ENCODE results near the gene KRT33A.
"Not testable (repeated sequence)": the region's sequence is repeated elsewhere in the genome, so short reads cannot be mapped to it uniquely, and the experiment has no call there.

Gene KRT33A

DNA sequence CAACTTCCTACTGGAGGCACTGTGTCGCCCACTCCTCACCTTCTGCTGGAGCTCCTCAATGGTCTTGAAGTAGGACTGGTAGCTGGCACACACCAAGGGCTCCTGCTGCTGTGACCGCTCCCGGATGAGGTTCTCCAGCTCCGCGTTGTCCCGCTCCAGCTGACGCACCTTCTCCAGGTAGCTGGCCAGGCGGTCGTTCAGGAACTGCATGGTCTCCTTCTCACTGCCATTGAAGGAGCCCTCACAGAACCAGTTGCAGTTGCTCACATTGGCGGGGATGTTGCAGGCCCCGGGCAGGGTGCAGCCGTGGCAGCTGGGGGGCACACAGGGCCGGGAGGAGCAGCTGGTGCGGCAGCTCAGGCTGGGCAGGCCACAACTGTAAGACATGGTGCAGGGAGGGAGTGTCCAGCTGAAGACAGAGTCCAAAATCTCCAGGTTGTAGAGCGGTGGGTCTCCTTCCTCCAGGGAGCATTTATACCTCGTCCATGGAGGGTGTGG, at the start of gene KRT33A:
Gene KRT33A, minus strand, starts transcription at position 448 of the 498 bp plus-strand sequence. Its CDS starts 61 bp downstream, at position 387.
- DNase-seq: not testable (repeated sequence)

DNA sequence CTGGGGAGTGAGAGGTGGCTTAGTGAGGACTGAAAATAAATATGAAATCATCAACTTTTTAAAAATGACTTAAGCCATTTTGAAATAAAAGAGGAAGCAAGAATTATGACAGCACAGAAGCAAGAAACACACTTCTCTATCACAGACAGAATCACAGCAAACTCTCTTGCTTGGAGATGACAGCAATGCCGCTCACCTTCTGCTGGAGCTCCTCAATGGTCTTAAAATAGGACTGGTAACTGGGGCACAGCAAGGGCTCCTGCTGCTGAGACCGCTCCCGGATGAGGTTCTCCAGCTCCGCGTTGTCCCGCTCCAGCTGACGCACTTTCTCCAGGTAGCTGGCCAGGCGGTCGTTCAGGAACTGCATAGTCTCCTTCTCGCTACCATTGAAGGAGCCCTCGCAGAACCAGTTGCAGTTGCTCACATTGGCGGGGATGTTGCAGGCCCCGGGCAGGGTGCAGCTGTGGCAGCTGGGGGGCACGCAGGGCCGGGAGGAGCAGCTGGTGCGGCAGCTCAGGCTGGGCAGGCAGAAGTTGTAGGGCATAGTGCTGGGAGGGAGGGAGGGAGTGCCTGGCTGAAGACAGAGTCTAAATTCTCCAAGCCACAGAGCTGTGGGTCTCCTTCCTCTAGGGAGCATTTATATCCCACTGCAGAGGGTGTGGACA, 46.5 kb upstream of the KRT33A start, which contains the start of gene KRT31:
Gene KRT31, minus strand, starts transcription at position 613 of the 665 bp plus-strand sequence. Its CDS starts 69 bp downstream, at position 544.
- no peak for DNase-seq

DNA sequence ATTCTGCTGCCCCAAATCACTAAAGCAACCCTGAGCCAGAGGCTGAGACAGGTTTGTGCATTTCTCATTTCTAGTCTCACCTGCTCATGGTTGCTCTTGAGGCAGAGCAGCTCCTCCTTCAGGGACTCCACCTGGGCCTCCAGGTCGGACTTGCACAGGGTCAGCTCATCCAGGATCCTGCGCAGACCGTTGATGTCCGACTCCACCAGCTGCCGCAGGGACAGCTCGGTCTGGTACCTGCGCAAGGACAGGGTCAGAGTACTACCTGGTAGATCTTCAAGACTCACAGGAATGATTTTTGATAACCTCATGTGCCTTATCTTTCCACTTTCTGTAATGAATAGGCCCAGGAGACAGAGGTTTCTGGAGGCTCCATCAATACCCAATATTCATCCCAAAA, 45.7 kb upstream of the KRT33A start:
- DNase-seq: no peak

DNA sequence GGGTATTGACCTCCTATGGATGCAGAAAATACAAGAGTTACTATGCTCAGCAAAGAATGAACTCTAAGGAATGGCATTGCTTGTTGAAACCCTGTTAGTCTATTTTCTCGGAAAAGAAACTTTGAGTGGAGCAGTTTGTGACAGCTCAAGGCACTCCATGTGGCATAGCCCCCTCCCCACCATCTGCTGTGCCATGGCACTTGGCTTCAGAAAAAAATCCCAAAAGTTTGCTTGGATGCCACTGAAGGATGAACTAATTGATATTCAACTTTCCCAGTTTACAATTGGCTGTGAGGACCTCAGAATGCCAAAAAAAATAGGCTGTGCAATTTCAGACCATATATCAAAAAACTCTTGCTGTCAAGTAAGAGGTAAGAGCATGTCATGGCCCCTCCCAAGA, 45.0 kb upstream of the KRT33A start:
- no peak for DNase-seq

GRCh38 chr17:41395044-41395443, 44.4 kb upstream of the KRT33A start:
- not testable (repeated sequence) for DNase-seq

DNA sequence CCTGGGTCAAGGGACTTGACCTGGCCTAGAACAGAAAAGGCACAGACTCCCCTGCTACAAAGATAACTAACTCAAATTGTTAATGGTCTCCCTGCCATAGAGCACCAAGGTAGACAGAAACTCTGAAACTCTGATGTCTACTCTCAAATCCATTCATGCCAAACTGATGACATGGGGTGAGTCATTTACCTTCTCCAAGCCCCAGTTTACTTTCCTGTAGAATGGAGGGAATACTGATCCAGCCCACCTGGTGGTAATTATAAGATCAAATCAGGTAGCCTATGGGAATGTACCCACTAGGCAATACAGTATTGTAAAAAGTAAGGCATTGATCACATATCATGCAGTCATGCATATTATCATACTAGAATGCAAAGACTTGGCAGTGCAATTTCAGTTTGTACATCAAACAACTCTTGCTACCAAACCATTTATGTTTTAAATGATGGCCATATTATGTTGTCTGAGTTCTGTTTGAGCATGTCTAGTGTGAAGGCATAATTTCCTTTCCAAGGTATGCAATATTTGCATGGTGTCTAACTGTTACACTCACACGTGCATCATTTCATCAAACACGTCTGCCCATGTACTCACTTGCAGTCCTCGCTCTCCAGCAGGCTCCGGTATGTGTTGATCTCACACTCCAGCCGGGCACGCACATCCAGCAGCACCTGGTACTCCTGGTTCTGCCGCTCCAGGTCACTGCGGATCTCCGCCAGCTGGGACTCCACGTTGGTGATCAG, 43.8 kb upstream of the KRT33A start:
- no peak for DNase-seq

GRCh38 chr17:41393826-41394225, 43.2 kb upstream of the KRT33A start:
- DNase-seq: no peak

DNA sequence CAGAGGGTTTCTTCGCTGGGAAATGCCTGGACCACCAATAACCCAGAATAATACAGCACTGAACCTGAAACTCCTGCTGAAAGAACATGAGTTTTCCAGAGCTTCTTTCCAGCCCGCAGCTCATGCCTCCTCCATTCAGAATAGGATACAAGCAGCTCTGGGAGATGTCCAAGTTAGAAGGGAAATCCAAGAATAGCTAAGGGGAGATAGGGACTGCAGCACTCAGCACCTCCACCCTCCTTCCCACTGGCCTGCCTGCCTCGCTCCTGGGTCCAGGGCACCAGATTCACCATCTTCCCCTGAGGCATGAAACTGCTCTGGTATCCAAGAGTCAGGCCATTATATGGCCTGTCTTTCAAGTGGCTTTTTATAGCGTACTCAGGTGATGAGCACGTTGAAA, 42.7 kb upstream of the KRT33A start:
- no peak for DNase-seq

DNA sequence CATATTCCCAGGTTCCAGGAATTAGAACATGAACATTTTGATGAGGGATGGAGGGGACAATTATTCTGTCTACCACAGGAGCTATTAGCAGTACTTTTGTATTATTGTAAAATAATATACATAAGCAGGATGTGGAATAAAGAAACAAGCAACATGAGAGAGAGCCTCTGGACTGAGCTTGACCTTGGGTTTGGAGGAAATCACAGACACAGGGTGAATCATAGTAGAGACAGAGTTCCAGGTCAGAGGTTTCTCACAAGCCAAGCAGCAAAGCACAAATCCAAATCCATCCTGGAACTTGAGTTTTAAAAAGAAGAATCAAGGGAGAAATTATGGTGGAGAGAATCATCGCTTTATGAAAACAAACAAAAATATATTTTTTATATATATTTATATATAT, 41.6 kb upstream of the KRT33A start:
- no peak for DNase-seq

DNA sequence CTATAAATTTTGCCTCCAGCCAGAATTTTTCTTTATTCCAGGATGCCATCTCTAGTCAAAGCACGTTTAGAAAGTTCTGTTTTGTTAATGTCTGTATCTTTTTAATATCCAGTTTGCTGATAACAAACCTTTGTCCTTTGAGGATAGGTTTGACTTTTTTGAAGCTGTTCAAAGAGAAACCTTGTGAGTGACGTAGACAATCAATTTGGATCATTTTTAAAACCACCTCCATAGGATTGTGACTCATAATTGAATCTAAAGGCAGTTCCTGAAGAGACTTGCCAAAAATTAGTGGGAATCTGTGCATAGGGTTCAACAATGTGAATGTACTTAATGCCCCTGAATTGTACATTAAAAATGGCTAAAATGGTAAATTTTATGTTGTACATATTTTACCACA, 40.9 kb upstream of the KRT33A start:
- no peak for DNase-seq

DNA sequence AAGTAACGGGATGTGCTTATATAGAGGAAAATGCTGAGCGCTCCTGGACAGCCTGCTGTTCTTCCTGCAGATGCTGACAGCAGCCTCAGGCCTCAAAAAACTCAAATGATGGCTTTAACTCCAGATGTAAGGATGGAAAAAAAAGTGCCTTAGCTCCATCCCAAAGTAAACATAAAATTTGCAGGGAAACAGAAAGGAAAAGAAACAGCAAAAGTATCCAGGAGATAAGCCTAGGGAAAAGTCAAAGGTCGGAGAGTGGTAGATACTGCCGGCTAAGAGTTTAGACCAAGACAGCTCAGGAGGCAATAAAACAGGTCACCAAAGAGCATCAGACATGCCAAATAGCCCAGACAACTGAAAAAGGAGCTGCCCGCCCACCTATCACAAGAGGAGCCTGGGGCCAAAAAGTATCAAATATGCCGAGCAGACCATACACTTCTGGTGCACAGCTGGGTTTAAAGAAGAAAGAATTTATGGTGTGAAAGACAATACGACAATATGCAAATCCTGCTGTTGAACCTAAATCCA, 39.8 kb upstream of the KRT33A start:
- no peak for DNase-seq

DNA sequence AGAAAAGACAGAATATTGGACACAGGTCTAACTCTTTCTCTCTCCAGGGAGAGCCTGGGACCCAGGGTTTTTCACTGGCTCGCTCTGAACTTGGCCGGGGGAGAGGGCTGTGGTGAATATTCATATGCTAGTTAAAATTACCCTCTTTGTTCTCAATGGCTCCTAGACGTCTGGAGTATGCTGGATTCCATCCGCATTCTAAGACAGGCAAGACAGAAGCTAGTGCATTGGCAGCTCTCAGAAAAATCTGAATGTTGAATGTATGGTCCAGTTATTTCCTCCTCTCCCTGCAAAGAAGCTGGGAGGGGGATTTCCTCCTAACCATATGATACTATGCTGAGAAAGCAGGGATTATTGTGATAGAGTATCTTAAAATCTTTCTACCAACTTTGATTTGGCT, 37.0 kb upstream of the KRT33A start:
- no peak for DNase-seq

GRCh38 chr17:41386227-41386626, 35.6 kb upstream of the KRT33A start:
- DNase-seq: no peak

GRCh38 chr17:41383690-41384089, 33.1 kb upstream of the KRT33A start:
- no peak for DNase-seq

GRCh38 chr17:41382394-41382793, 31.8 kb upstream of the KRT33A start:
- DNase-seq: no peak

- DNase-seq: not testable (repeated sequence)
Observed at GRCh38 chr17:41381943-41382342, 31.3 kb upstream of the KRT33A start, which contains the start of gene KRT34. Gene KRT34 (minus strand): TSS chr17:41382306. CDS start chr17:41382246, 60 bp downstream.

- DNase-seq: not testable (repeated sequence)
Observed at GRCh38 chr17:41380091-41380490, 29.5 kb upstream of the KRT33A start.

DNA sequence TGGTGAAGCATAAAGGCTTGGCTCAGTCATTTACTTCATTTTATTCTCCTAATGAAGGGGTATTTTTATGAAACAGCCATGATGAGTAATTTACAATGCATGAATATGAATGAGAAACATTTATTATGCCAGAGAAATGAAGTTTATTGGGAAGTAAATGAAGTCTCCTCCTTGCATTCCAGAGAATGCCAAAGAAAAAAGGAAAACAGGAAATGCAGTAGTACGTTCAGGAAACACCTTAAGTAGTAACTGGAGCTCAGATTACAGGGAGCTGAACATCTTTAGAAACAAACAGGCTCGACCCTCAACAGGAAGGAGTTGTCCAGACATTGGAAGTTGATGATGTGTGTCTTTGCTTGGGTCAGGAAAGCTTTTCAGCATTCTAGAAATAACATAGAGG, 26.9 kb upstream of the KRT33A start:
- no peak for DNase-seq

GRCh38 chr17:41369713-41370112, 19.1 kb upstream of the KRT33A start, which contains the start of gene KRT33B:
Gene KRT33B (minus strand): TSS chr17:41369813. CDS start chr17:41369750, 63 bp downstream.
- DNase-seq: no peak

DNA sequence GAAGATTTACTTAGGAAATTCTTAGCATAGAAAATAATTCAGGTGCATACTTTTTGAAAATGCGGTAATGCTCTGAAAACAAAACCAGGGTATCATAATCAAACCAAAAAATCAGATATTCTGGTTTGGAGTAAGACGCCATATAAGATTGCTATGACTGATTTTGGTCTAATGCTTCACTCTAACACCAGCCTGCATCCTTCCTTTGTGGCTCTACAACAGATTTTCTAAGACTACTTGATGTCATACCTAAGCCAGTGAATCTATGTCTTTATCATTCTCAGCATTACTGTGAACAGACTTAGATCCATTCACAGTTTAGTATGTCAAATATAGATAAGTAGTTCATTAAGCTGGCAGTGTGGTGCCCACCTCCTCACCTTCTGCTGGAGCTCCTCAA, 18.4 kb upstream of the KRT33A start:
- no peak for DNase-seq

DNA sequence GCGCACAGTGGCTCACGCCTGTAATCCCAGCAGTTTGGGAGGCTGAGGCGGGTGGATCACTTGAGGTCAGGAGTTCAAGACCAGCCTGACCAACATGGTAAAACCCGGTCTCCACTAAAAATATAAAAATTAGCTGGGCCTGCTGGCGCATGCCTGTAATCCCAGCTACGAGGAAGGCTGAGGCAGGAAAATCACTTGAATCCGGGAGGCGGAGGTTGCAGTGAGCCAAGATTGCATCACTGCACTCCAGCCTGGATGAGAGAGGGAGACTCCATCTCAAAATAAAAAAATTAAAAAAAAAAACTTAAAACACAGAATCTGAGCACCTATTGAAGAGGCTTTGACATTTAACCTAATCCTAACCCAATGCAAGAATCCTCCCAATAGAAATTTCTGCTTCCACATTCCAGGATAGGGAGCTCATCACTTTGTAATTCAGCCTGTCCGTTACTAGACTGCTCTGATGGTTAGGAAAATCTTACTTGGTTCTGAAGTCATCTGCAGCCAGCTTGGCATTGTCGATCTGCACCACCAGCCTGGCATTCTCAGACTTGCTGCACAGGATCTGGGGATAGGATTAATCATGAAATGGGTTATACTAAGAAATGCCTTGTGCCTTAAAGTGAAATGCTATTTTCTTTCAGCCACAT, 16.9 kb upstream of the KRT33A start:
- no peak for DNase-seq

GRCh38 chr17:41366070-41366469, 15.4 kb upstream of the KRT33A start:
- DNase-seq: no peak

DNA sequence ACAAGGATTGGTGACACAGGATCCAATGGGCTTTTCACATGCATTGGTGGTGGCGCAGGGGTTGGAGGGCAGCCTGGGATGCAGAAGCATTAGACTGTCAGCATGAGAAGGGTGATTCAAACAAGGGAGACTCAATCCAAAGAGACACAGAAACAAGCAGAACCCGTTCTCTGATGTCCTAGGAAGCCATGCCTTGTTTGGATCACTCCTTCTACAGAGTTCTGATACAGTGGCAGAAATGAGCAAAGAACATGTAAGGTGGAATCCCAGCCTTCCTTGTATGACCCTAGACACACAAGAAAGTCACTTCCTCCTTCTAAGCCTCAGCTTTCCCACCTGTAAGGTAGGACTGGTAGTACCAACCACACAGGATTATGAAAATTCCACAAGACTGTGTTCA, 13.3 kb upstream of the KRT33A start:
- no peak for DNase-seq
